OCI-M2 (cell line): ENCODE measurements around the gene JMJD4.
"Not testable (repeated sequence)": the region's sequence is repeated elsewhere in the genome, so short reads cannot be mapped to it uniquely, and the experiment has no call there.

Source experiments
- DNase-seq: peaks from one replicate; lab custom pipeline; 2025; ENCODE audit not compliant: unreplicated experiment; lab: John Stamatoyannopoulos, UW

The JMJD4 gene

GRCh38 chr1:227701631-227702030 lies 33.5 kb downstream of the JMJD4 start:
- not testable (repeated sequence) for DNase-seq

GRCh38 chr1:227697321-227697864 lies 37.7 kb downstream of the JMJD4 start:
- no peak for DNase-seq

- DNase-seq = no peak
Measured at GRCh38 chr1:227685807-227686206, 49.3 kb downstream of the JMJD4 start.
